ENCODE measurements around the gene PLXNA1.

Gene PLXNA1

DNA sequence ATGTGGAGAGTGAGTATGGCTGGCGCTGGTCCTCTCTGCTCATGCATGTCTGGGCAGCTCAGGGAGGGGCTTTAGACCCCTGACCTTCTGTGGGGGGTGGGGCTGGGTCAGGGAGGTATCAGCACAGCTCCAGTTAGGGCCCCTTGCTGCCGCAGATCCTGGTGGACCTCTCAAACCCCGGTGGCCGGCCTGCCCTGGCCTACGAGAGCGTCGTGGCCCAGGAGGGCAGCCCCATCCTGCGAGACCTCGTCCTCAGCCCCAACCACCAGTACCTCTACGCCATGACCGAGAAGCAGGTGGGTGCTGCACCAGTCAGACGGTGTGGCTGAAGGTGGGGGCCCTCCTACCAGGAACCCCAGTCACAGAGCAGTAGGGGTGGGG lies 20.2 kb downstream of the PLXNA1 start:
- DNase-seq, result no peak

DNA sequence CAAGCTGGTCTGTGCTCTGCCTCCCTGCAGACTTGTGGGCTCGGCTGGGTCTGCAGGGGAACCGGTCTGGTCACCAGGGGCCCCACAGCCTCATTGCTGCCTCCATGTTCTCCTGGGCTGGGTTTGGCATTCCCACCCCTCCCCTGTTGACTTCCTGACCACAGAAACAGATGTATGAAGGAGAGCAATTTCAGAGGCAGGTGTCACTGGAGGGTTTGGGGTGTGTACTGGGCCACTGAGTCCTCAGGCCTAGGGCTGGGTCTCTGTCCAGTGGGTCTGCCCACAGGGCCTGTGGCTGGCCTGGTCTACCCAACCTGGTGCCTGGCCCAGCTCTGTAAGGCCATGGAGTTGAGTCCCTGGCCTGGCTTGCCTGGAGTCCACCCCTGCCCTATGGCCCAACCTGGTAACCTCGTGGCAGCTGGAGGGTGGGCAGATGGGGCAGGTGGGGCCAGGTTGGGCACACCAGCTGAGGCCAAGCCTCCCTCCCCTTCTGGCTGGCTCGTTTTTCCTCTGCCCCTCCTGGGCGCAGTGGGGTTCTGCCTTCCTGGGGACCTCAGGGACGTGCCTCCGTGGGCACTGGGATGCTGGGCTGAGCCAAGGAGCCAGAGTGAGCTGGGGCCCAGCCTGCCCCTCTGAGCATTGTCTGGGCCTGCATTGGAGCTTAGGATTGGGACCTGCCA lies 20.8 kb downstream of the PLXNA1 start:
- no peak for DNase-seq

DNA sequence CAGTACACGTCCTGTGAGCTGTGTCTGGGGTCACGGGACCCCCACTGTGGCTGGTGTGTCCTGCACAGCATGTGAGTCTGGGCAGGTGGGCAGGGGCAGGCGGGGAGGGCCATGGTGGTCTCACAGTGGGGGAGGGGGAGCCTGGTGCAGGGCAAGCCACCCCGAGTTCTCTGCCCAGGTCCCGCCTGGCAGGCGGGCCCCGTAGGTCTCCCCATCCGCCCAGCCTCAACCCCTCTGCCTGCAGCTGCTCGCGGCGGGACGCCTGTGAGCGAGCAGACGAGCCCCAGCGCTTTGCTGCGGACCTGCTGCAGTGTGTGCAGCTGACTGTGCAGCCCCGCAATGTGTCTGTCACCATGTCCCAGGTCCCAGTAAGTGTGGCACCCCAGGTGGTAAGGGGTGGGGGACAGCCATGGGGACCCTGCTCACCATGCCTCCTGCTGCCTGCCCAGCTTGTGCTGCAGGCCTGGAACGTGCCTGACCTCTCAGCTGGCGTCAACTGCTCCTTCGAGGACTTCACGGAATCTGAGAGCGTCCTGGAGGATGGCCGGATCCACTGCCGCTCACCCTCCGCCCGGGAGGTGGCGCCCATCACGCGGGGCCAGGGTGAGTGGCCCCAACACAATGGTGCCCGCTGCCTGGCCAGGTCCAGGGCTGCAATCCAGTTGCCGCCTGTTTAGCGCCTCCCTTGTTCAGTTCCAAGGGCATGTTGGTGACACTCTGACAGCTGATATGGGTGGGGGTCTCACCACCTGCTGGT lies 21.9 kb downstream of the PLXNA1 start:
- no peak for DNase-seq

DNA sequence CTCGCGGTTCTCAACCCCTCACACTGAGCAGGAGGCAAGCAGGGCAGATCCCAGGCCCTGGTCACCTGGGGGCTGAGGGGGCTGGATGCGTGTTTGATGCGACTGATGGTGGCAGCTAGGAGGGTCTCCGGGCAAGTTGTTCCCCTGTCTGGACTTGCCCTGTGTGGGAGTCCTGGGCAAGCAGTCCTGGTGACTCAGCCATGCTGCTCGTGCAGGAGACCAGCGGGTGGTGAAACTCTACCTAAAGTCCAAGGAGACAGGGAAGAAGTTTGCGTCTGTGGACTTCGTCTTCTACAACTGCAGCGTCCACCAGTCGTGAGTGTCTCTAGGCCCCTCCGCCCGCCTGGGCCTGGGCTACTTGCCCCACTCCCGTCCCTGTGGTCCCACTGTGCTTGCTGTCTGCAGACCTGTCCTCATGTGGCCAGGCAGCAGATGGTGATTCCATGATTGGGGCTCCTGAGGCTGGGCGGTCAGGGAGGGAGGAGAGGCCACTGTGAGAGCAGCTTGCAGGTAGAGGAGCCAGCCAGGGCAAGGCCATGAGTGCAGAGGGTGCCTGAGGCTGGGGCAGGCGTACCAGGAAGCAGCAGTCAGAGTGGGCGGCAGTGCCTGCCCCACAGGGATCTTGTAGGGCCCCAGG lies 23.1 kb downstream of the PLXNA1 start:
- DNase-seq, result no peak

DNA sequence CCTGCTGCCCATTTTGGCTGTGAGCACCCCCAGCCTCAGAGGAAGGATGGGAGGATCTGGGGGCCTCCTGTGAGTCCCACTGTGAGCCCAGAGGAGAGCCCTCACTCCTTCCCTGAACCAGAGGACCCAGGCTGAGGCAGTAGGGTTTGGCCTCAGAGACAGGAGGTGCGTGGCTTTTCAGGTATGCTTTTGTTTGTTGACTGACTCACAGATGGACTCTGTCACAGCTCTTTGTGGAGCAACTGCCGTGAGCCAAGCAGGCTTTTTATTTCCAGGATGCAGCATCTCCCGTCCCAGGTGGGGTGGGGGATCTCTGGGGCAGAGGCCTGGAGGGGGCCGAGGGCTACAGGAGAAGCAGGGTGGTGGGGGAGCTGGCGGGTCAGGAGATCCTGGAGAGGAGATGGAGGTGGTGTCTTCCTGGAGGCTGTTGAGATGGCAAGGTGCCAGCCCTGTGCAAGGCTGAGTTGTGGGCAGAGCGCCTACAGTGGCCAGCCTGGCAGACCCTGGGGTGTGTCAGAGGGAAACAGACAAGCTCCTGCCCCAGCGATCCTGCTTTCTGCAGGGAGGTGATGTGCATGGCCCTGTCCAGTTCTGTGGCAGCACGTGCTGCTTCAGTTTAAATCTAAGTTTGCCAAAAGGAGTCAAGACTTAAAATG lies 24.0 kb downstream of the PLXNA1 start:
- DNase-seq, result no peak

DNA sequence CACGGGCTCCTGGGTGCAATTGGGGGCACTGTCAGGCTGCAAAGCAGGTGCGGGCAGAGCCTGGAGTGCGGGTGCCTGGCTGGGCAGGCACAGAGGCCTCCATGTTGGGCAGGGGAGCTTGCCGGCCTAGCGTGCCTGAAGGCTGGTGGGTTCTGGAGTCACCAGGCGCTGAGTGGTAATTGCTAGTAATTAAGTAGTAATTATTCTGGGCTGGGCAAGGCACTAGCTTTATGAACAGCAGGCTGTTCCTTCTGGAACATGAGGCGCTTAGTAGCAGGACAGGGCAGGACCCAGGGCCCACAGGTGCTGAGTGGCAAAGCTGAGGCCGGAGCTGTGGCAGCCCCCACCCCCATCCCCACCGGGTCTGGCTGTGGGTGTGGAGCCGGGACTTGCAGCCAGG lies 25.3 kb downstream of the PLXNA1 start:
- no peak for DNase-seq

DNA sequence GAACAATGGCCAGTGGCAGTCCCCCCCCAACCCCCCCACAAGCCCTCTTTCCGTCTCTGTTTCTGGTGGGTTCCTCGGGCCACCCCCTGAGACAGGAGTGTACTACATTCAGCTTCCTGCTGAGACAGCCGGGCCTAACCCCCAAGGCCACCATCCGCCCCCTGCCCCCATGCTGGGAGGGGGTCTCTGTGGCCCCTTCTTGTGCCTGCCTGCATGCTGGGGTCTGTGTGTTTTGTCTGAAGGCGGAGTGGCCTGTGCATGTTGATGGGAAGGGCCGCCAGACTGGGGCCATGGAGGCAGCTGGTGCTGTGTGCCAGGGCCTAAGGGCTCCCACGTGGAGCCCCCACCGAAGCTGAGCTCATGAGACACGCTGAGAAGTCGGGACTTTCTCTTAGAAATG lies 26.6 kb downstream of the PLXNA1 start:
- no peak for DNase-seq

DNA sequence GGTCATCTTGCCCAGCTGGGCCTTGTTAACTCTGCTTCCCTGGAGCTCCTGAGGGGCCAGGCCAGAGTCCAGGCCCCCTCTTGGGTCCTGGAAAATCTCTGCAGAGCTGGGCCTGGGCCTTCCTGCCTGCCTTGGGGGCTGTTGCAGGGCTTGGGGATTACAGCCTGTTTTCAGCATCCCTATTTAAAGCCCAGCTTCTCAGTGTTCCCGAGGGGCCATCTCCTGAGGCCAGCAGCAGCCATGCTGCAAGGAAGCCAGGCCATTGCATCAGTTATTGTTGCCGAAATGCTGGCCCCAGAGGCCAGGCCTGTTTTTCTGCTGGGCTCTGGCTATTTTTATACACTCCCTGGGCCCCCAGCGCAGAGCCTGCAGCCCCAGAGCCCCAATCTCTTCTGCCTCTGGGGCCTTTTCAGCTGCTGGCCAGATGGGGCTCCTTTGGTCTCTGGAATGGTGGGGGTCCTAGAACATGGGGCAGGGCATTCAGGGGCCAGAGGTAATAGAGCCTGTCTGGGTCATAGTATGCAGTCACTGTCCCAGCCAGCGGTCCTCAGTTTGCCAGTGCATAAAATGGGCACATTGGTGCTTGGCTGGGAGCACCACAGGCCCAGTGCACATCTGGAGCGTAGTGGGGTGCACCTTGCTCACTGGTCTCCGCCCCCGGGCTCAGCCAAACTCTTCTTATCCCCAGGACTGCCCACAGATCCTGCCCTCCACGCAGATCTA lies 28.5 kb downstream of the PLXNA1 start:
- DNase-seq, result peak in 1 of 2 experiments; percentile 37

DNA sequence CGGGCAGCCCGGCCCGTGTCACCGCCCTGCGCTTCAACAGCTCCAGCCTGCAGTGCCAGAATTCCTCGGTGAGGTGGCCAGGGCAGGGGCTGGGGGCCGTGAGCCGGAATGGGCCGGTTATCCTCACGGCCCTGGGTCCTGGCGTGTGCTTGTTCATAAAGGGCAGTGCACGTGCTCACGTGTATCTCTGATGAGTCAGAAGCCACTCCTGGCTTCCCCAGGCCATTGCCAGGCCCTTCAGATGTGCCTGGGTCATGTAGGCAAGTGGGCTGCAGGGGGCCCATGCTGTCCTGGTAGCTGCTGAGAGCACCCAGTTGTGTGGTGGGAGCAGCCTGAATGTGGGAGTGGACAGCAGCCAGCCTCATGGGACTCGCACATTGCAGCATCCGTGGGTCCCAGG lies 29.2 kb downstream of the PLXNA1 start:
- no peak for DNase-seq

DNA sequence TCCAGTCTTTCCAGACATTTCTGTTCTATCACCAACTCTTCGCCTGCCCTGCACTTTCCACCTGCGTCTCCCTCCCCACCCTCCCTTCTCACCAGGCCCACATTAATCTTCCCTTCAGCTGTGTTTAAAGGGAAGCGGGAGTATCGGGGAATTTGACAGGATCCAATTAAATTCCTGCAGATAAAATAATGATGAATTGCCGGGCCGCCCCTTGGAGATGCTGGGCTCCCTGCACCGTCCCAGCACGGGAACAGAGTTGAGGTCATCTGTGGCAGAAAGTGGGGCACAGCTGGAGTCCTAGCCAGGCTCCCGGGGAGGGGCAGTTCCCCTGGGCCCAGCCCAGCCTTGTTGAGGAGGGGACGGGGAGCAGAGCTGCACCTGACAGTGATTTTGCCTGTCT lies 30.3 kb downstream of the PLXNA1 start:
- no peak for DNase-seq

DNA sequence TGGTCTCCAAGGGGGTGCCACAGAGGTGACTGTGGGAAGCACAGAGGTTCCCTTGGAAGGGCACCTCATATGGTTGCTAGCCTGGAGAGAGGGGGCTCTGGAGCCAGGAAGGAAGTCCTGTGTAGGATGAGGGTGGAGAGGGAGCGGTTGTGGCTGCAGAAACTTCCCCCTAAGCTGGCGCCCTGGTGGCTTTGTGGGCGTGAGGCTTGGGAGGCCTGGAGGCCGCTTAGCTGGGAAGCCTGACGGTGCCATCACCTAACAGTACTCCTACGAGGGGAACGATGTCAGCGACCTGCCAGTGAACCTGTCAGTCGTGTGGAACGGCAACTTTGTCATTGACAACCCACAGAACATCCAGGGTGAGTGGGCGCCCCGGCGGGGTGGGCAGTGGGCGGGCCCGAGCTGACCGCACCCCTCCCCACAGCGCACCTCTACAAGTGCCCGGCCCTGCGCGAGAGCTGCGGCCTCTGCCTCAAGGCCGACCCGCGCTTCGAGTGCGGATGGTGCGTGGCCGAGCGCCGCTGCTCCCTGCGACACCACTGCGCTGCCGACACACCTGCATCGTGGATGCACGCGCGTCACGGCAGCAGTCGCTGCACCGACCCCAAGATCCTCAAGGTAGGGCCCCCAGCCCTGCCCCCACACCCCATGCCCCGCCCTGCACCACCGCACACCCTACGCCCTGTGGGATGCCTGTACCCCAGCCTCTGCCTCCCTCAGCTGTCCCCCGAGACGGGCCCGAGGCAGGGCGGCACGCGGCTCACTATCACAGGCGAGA lies 31.0 kb downstream of the PLXNA1 start:
- DNase-seq, result no peak

DNA sequence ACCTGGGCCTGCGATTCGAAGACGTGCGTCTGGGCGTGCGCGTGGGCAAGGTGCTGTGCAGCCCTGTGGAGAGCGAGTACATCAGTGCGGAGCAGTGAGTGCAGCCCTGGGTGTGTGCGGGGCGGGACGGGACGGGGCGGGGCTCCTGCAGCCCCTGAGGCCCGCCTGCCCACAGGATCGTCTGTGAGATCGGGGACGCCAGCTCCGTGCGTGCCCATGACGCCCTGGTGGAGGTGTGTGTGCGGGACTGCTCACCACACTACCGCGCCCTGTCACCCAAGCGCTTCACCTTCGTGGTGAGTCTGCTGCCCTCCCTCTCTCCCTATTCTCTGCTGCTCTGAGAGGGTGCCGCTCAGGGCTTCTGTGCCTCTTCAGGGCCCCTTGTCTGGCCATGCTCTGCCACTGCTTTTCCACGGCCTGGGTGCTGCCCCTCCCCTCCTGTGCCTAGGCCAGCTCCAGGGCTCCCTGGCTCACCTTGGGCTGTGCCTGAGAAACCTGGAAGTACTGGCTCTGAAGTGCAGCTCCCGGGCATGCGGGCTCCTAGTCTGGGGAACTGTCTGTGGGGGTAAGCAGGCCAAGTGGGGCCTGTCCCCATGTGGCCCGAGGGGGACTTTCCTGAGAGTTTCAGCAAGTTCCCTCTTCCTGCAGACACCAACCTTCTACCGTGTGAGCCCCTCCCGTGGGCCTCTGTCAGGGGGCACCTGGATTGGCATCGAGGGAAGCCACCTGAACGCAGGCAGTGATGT lies 31.8 kb downstream of the PLXNA1 start:
- no peak for DNase-seq

DNA sequence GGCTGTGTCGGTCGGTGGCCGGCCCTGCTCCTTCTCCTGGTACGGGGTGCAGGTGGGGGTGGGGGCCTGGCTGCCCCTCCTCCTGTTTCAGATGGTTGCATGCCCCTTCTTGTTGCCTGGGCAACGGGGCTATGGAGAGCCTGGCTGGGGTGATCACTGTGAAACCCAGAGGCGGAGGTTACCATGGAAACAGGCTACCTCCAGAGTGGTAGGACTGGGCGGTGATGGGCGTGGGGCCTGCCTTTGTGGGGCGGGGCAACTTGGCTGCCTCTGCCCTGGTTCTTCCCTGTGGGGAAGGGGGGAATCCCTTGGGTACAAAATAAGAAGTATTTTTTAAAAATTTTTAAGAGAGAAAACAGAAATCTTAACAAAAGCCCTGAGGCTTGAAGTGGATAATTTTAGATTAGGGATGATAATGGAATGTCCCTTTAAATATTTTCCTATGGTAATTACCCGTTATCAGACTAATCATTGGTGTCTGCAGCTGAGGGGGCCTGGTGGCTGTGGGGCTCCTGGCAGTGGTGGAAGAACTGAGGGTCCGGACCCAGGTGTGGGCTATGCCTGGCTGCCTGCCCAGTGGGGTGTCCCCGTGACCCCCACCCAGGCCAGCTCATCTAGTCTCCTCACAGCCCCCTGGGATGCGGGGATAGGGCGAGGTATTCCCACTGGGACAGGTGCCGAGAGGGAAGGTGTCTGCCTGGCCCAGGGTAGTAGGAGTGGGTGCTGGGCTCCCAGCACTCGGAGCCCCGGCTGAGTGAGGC lies 32.5 kb downstream of the PLXNA1 start:
- DNase-seq, result no peak

DNA sequence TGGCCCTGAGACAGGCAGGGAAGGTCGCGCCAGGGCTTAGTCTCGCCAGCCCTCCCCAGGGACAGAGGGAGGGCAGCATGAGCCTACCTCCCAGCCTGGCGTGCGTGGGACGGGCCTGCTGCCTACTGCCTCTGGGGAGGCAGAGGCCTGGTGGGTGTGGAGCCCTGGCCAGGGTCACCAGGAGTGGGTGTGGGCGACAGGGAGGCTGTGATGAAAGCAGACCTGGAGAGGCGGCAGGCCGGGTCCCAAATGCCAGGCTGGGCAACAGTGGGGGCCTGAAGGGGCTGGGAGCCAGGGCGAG lies 33.1 kb downstream of the PLXNA1 start:
- DNase-seq, result no peak

DNA sequence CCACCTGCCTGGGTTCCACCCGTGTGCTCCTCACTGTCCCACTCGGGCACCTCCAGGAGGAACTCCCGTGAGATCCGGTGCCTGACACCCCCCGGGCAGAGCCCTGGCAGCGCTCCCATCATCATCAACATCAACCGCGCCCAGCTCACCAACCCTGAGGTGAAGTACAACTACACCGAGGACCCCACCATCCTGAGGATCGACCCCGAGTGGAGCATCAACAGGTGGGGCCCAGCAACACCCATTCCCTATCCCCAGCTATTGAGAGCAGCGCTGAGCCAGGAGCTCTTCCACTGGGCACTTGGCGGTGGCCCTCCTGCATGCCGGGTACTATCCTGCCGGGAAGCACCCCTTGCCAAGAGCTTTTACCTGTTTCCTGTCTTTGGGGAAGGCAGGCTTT lies 33.5 kb downstream of the PLXNA1 start:
- no peak for DNase-seq

DNA sequence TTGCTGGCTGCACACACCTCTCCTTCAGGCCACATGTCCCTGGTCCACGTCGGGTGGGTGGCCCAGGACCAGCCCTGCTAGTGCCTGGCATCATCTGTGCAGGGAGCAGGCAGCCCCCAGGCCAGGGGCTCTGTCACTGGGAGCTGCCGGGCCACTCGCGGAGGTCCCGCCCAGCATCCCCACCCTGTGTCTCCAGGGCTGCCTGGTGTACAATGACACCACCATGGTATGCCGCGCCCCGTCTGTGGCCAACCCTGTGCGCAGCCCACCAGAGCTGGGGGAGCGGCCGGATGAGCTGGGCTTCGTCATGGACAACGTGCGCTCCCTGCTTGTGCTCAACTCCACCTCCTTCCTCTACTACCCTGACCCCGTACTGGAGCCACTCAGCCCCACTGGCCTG lies 34.3 kb downstream of the PLXNA1 start:
- DNase-seq, result no peak

DNA sequence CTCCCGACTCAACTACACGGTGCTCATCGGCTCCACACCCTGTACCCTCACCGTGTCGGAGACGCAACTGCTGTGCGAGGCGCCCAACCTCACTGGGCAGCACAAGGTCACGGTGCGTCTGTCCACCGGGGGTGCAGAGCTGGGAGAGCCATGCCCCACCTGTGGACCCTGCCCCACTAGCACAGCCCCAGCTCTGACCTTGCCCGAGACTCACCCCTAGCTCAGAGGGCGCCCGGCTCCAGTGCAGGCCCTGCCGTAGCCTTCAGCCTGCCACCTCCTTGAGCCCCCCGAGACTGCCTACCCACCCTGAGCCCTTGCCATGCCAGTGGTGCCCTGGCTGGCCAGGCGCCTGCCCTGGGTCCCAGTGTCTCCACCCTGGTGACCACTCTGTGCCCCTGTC lies 34.9 kb downstream of the PLXNA1 start:
- no peak for DNase-seq

DNA sequence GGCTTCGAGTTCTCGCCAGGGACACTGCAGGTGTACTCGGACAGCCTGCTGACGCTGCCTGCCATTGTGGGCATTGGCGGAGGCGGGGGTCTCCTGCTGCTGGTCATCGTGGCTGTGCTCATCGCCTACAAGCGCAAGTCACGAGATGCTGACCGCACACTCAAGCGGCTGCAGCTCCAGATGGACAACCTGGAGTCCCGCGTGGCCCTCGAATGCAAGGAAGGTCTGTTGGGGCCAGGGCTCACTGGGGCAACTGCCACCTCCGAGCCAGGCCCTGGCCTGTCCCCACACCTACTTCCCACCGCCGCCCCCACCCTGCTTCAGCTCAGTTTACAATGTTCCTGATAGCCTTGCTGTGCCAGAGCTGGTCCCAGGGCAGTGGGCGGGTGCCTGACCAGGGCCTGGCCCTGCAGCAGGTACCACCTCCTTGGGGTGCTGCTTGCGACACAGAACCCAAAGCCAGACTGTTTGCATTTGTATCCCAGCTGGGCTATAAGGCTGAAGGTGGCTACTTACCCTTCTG lies 35.5 kb downstream of the PLXNA1 start:
- DNase-seq, result no peak

DNA sequence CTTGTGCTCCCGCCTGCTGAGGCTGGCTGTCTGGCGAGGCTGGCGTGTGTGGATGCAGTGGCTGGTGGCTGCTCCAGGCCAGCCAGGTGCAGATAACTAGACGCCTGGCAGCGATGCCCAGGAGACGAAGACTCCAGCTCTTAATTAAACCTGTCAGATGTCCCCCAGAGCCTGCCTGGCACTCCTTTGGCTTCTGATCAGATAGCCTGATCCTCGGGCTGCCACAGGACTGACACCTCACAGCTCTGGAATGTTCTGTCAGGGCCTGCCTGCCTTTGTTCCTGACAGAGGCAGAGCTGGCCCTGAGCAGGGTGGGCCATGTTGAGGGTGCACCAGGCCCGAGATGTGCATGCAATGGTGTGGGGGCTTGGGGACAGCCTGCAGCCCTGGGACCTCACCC lies 36.5 kb downstream of the PLXNA1 start:
- DNase-seq, result no peak

DNA sequence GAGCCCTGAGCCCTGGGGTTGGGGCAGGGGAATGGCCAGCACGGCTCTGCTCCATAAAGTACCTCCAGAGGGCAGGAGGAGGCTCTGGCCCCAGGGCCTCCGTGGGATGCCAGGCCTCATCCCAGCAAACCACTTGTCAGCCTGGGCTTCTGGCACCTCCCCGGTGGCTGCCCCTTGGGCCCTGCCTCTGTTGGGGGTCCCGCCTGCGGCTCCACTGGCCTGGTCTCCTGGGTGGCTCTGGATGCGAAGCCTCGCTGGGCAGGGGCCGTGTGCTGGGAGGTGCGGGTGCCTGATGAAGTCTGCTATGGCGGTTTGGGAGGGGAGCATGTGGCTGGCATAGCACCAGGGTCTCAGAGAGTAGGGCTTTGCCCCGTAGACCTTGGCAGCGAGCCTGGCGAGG lies 37.6 kb downstream of the PLXNA1 start:
- no peak for DNase-seq

DNA sequence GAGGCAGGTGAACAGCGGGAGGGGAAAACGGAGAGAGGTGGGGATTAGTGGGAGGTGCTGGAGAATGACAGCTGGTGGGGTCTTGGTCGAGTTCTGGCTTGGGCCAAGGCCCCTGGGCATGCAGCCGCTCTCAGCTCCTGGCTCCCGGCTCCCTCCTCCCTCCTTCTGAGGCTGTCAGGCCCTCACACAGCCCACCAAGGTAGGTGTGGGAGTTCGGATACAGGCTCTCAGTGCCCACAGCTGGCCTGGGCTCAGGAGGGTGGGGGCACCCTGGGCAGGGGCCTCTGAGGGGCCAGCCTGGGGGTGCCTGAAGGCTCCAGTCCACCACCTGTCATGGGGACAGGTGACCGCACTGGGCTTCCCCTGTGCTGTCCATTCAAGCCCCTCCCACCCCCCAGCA lies 39.9 kb downstream of the PLXNA1 start:
- DNase-seq, result no peak

Measured in NCI-H1930 (cell line).